HepG2 (cell line): ENCODE measurements around the gene POM121. TPM values are rescaled to one million over a fixed set of nuclear protein-coding genes. Genes with fewer than 3 reads are reported as not detected.
A peak's percentile ranks its signal among the peaks of the same experiment; 100 is the strongest.
"Not testable (repeated sequence)": the region's sequence is repeated elsewhere in the genome, so short reads cannot be mapped to it uniquely, and the experiment has no call there.

Source experiments
- ATAC-seq: fragments of 200-7000 bp; cut with Tn5 transposase; 3 replicates; pipeline ENCODE4 v1.9.1; 2020; ENCODE audit warnings: mild to moderate bottlenecking, moderate library complexity
- BruUV-seq: library from RNA; stranded (reverse); fragments of 400-500 nt; replicated peaks from 2 replicates; lab custom pipeline; 2021; lab: Mats Ljungman, UMichigan
- CTCF ChIA-PET: fragments of 300-600 bp; formaldehyde crosslinking; extraction: SDS; loops from one replicate; lab custom pipeline; 2021; ENCODE audit warnings: low total read pairs, inconsistent platforms, low intra/inter-chr PET ratio; lab: Yijun Ruan, JAX
- POLR2A ChIA-PET: fragments of 350-600 bp; sonication (Branson Sonifier 250); formaldehyde crosslinking; loops from one replicate; lab custom pipeline; 2020; ENCODE audit warnings: antibody characterized with exemption, inconsistent platforms; lab: Yijun Ruan, JAX
- DNase-seq: peaks from one replicate; pipeline ENCODE4 v3.0.0-alpha.2; 2015; ENCODE audit warnings: low spot score
- FAIRE-seq: peaks from 3 replicates; lab custom pipeline; 2011; peaks lifted over from hg19 to GRCh38; lab: Jason Lieb, UNC
- H2AFZ ChIP-seq: one replicate; pipeline ENCODE4 v1.6.1; 2011; ENCODE audit warnings: low read length, inconsistent platforms
- H3K27ac ChIP-seq: fragments of 300-600 bp; 3 replicates; pipeline ENCODE4 v1.8.0; 2011; ENCODE audit warnings: mixed run types, mild to moderate bottlenecking, mixed read lengths, low read length, inconsistent platforms; ENCODE audit not compliant: insufficient read depth; ENCODE audit errors: extremely low read length
- H3K27me3 ChIP-seq, 2 experiments: fragments of 200-600 bp in 1 of 2; 2 replicates in 1 of 2; 3 replicates in 1 of 2; pipeline versions ENCODE4 v1.6.0 to v1.8.0; 2011; ENCODE audit warnings: low read length in 2 of 2, mild to moderate bottlenecking in 2 of 2, moderate library complexity in 2 of 2, inconsistent platforms in 1 of 2; ENCODE audit not compliant: insufficient read depth in 2 of 2, control insufficient read depth in 1 of 2
- H3K36me3 ChIP-seq, 2 experiments: fragments of 200-600 bp in 1 of 2; replicated peaks in 1 of 2; 2 replicates in 1 of 2; 3 replicates in 1 of 2; pipeline versions ENCODE4 v1.5.1 to v1.8.0; 2011; ENCODE audit warnings: low read length in 2 of 2, inconsistent platforms in 1 of 2; ENCODE audit not compliant: insufficient read depth in 2 of 2, control insufficient read depth in 1 of 2
- H3K4me1 ChIP-seq: 2 replicates; pipeline ENCODE4 v1.5.1; 2012; ENCODE audit warnings: low read length, inconsistent platforms; ENCODE audit not compliant: insufficient read depth
- H3K4me2 ChIP-seq: 2 replicates; pipeline ENCODE4 v1.6.0; 2011; ENCODE audit warnings: low read depth, low read length, inconsistent platforms
- H3K4me3 ChIP-seq, 3 experiments: fragments of 200-600 bp in 1 of 3; sonication (generic), shearing (Covaris generic) in 1 of 3; replicated peaks in 1 of 3; 2 replicates each; pipeline ENCODE4 v1.5.1; 2011 to 2016; ENCODE audit warnings: low read length in 3 of 3, inconsistent platforms in 2 of 3, low read depth in 2 of 3, mild to moderate bottlenecking in 2 of 3, control low read depth in 1 of 3, mixed read lengths in 1 of 3; ENCODE audit not compliant: insufficient read depth in 1 of 3
- H3K79me2 ChIP-seq: one replicate; pipeline ENCODE4 v1.6.1; 2011; ENCODE audit warnings: low read length, inconsistent platforms; ENCODE audit not compliant: insufficient read depth
- H3K9ac ChIP-seq: 2 replicates; pipeline ENCODE4 v1.6.0; 2011; ENCODE audit warnings: mild to moderate bottlenecking, low read depth, low read length, inconsistent platforms; ENCODE audit not compliant: insufficient read depth
- H3K9me3 ChIP-seq: 2 replicates; pipeline ENCODE4 v1.5.1; 2012; ENCODE audit warnings: mild to moderate bottlenecking, low read length
- H4K20me1 ChIP-seq: 2 replicates; pipeline ENCODE4 v1.6.0; 2011; ENCODE audit warnings: inconsistent platforms, mild to moderate bottlenecking, low read length, moderate library complexity; ENCODE audit not compliant: insufficient read depth
- BRD4 ChIP-seq: sonication (generic); formaldehyde crosslinking; IDR thresholded peaks from 2 replicates; pipeline ENCODE4 v1.4.0; 2020; ENCODE audit warnings: missing genetic modification reagents
- DR1 ChIP-seq: sonication (generic); formaldehyde crosslinking; IDR thresholded peaks from 2 replicates; pipeline ENCODE4 v1.8.0; 2021; ENCODE audit warnings: mild to moderate bottlenecking, missing genetic modification reagents, inconsistent platforms
- HDAC1 ChIP-seq: sonication (generic); formaldehyde crosslinking; IDR thresholded peaks from 2 replicates; pipeline ENCODE4 v1.5.1; 2020; ENCODE audit warnings: mild to moderate bottlenecking, missing genetic modification reagents
- HOXA3 ChIP-seq: sonication (generic); formaldehyde crosslinking; IDR thresholded peaks from 2 replicates; pipeline ENCODE4 v1.5.0; 2020; ENCODE audit warnings: missing genetic modification reagents
- KAT8 ChIP-seq: IDR thresholded peaks from 2 replicates; pipeline ENCODE4 v1.6.1; 2016; ENCODE audit warnings: missing genetic modification reagents, missing compliant biosample characterization
- NCOA1 ChIP-seq: sonication (generic); formaldehyde crosslinking; IDR thresholded peaks from 2 replicates; pipeline ENCODE4 v1.9.0; 2021; ENCODE audit warnings: missing genetic modification reagents
- PHF21A ChIP-seq: sonication (generic); formaldehyde crosslinking; IDR thresholded peaks from 2 replicates; pipeline ENCODE4 v1.5.0; 2020; ENCODE audit warnings: mild to moderate bottlenecking, missing genetic modification reagents
- PHF8 ChIP-seq: sonication (generic); formaldehyde crosslinking; IDR thresholded peaks from 2 replicates; pipeline ENCODE4 v1.5.0; 2020; ENCODE audit warnings: missing genetic modification reagents
- RFXAP ChIP-seq: sonication (generic); formaldehyde crosslinking; IDR thresholded peaks from 2 replicates; pipeline ENCODE4 v1.4.0; 2020; ENCODE audit warnings: missing genetic modification reagents, borderline replicate concordance
- RXRB ChIP-seq: IDR thresholded peaks from 2 replicates; pipeline ENCODE4 v1.6.1; 2016; ENCODE audit warnings: borderline replicate concordance, missing genetic modification reagents, missing compliant biosample characterization
- SAP130 ChIP-seq: IDR thresholded peaks from 2 replicates; pipeline ENCODE4 v1.6.1; 2016; ENCODE audit warnings: low read depth
- YEATS2 ChIP-seq: sonication (generic); formaldehyde crosslinking; IDR thresholded peaks from 2 replicates; pipeline ENCODE4 v1.4.0; 2020; ENCODE audit warnings: missing genetic modification reagents, borderline replicate concordance
- ZFP82 ChIP-seq: sonication (generic); formaldehyde crosslinking; IDR thresholded peaks from 2 replicates; pipeline ENCODE4 v1.5.1; 2020; ENCODE audit warnings: mild to moderate bottlenecking, missing genetic modification reagents, borderline replicate concordance
- ZNF225 ChIP-seq: sonication (generic); formaldehyde crosslinking; IDR thresholded peaks from 2 replicates; pipeline ENCODE4 v1.4.0; 2020; ENCODE audit warnings: mild to moderate bottlenecking, missing genetic modification reagents
- ZNF263 ChIP-seq: sonication (generic); formaldehyde crosslinking; IDR thresholded peaks from 2 replicates; pipeline ENCODE4 v1.4.0; 2020; ENCODE audit warnings: missing genetic modification reagents
- ZNF607 ChIP-seq: sonication (generic); formaldehyde crosslinking; IDR thresholded peaks from 2 replicates; pipeline ENCODE4 v1.5.1; 2020; ENCODE audit warnings: missing genetic modification reagents, mild to moderate bottlenecking, borderline replicate concordance
- ZNF724P ChIP-seq: sonication (generic); formaldehyde crosslinking; IDR thresholded peaks from 2 replicates; pipeline ENCODE4 v1.8.0; 2022; ENCODE audit warnings: missing genetic modification reagents, borderline replicate concordance
- WGBS: methylation state at CpG from one replicate; pipeline ENCODE4 v1.1.6; 2017; ENCODE audit warnings: low lambda C conversion rate; 5-methylcytosine and 5-hydroxymethylcytosine counted together
- in situ Hi-C: cut with HindIII; loops from 2 replicates; pipeline ENCODE4 v1.10.0; 2017; ENCODE audit warnings: low pct_unique_long_range_greater_than_20kb; ENCODE audit not compliant: extremely low pct_ligation_motif_present
- intact Hi-C: fragments of 100-400 bp; cut with micrococcal nuclease; formaldehyde crosslinking; loops from one replicate; pipeline ENCODE4 v1.10.0; 2022; ENCODE audit not compliant: unreplicated experiment
- polyA plus RNA-seq, 8 experiments: library from polyadenylated mRNA; depleted of rRNA in 3 of 8; stranded (reverse) in 7 of 8; unstranded in 1 of 8; fragments of >200 nt; fragmentation: Illumina TruSeq in 4 of 8; extraction: Trizol in 4 of 8; gene quantifications; 2 replicates each; pipeline versions ENCODE4 v1.2.1 to v1.2.3, GENCODE V29; 2011 to 2016; ENCODE audit warnings: low read depth in 4 of 8, missing spikeins in 1 of 8, mixed read lengths in 1 of 8; ENCODE audit not compliant: insufficient read depth in 1 of 8
- total RNA-seq, 5 experiments: library from RNA; depleted of rRNA; stranded (reverse); fragments of >200 nt; fragmentation: Illumina TruSeq; extraction: Trizol; gene quantifications; 2 replicates each; pipeline ENCODE4 v1.2.3, GENCODE V29; 2016; ENCODE audit warnings: low read depth in 1 of 5
- TF ChIP-seq, protein P1 (sequence below): sonication (generic); formaldehyde crosslinking; IDR thresholded peaks from 2 replicates; pipeline ENCODE4 v1.4.0; 2020; ENCODE audit warnings: missing genetic modification reagents
- TF ChIP-seq, protein P2 (sequence below): IDR thresholded peaks from 2 replicates; pipeline ENCODE4 v1.6.1; 2012; ENCODE audit warnings: inconsistent platforms

The POM121 gene
- total and polyA plus RNA-seq, 2 of the 13 experiments (the other 11 are each of a cell fraction or from before 2014, with no cell fraction given) = 8.4 to 10.3 TPM

- FAIRE-seq, H3K36me3 ChIP-seq, H3K9me3 ChIP-seq, in situ Hi-C loops, intact Hi-C loops, CTCF ChIA-PET, H3K27me3 ChIP-seq, H4K20me1 ChIP-seq: not testable (repeated sequence)
- Histone ChIP-seq H3K4me3 (peak overlapping the region; percentile 60 to 81 (median 65); a peak in 5 of 6 replicates), H3K9ac (peak overlapping the region; percentile 85), H3K27ac (peak overlapping the region; percentile 89), H2AFZ (peak overlapping the region; percentile 86), H3K79me2 (peaks cover 19% of the 10 kb centered on the region), H3K4me2 (peak overlapping the region; percentile 69), H3K4me1 (peaks cover 20% of the 10 kb centered on the region)
- ATAC-seq (peak; percentile 99), DNase-seq (peak; percentile 79)
- WGBS = 3% methylated on average over 7 of the region's 59 CpGs
- POLR2A ChIA-PET = interaction anchor here (0.8 to 2.0 kb wide), 2 partner anchors 50 to 51 kb away, joined by 3 to 13 read pairs; partner anchors contain the start of gene TYW1B
- TSS peak; percentile 85 for BruUV-seq
- TF ChIP-seq HOXA3 (peak; percentile 69), ZNF225 (CRISPR knock-in tag) (0 out of 2 replicates have a peak, but pooled peaks have one; percentile 46), YEATS2 (CRISPR knock-in tag) (peak; percentile 50; the same call in 1 of the 2 replicates), KAT8 (CRISPR knock-in tag) (peak; percentile 87), ZNF263 (CRISPR knock-in tag) (0 out of 2 replicates have a peak, but pooled peaks have one; percentile 28), NCOA1 (CRISPR knock-in tag) (peak; percentile 41; the same call in 1 of the 2 replicates), BRD4 (CRISPR knock-in tag) (peak; percentile 54; the same call in 1 of the 2 replicates), SAP130 (CRISPR knock-in tag) (peak; percentile 72), PHF8 (CRISPR knock-in tag) (peak; percentile 88), RXRB (peak; percentile 56; the same call in 1 of the 2 replicates), ZNF607 (CRISPR knock-in tag) (peak; percentile 70), ZNF724P (CRISPR knock-in tag) (peak; percentile 19; the same call in 1 of the 2 replicates), HDAC1 (CRISPR knock-in tag) (peak; percentile 35; the same call in 1 of the 2 replicates), PHF21A (CRISPR knock-in tag) (peak; percentile 83), ZFP82 (CRISPR knock-in tag) (0 out of 2 replicates have a peak, but pooled peaks have one; percentile 39), DR1 (CRISPR knock-in tag) (peak; percentile 65; the same call in 1 of the 2 replicates), RFXAP (0 out of 2 replicates have a peak, but pooled peaks have one; percentile 11)
- TF ChIP-seq, protein P1, sequence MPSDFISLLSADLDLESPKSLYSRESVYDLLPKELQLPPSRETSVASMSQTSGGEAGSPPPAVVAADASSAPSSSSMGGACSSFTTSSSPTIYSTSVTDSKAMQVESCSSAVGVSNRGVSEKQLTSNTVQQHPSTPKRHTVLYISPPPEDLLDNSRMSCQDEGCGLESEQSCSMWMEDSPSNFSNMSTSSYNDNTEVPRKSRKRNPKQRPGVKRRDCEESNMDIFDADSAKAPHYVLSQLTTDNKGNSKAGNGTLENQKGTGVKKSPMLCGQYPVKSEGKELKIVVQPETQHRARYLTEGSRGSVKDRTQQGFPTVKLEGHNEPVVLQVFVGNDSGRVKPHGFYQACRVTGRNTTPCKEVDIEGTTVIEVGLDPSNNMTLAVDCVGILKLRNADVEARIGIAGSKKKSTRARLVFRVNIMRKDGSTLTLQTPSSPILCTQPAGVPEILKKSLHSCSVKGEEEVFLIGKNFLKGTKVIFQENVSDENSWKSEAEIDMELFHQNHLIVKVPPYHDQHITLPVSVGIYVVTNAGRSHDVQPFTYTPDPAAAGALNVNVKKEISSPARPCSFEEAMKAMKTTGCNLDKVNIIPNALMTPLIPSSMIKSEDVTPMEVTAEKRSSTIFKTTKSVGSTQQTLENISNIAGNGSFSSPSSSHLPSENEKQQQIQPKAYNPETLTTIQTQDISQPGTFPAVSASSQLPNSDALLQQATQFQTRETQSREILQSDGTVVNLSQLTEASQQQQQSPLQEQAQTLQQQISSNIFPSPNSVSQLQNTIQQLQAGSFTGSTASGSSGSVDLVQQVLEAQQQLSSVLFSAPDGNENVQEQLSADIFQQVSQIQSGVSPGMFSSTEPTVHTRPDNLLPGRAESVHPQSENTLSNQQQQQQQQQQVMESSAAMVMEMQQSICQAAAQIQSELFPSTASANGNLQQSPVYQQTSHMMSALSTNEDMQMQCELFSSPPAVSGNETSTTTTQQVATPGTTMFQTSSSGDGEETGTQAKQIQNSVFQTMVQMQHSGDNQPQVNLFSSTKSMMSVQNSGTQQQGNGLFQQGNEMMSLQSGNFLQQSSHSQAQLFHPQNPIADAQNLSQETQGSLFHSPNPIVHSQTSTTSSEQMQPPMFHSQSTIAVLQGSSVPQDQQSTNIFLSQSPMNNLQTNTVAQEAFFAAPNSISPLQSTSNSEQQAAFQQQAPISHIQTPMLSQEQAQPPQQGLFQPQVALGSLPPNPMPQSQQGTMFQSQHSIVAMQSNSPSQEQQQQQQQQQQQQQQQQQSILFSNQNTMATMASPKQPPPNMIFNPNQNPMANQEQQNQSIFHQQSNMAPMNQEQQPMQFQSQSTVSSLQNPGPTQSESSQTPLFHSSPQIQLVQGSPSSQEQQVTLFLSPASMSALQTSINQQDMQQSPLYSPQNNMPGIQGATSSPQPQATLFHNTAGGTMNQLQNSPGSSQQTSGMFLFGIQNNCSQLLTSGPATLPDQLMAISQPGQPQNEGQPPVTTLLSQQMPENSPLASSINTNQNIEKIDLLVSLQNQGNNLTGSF (CRISPR knock-in tag) = 0 out of 2 replicates have a peak, but pooled peaks have one; percentile 18
- TF ChIP-seq, protein P2, sequence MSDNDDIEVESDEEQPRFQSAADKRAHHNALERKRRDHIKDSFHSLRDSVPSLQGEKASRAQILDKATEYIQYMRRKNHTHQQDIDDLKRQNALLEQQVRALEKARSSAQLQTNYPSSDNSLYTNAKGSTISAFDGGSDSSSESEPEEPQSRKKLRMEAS = peak; percentile 66
Observed at GRCh38 chr7:72879079-72879736, 45.7 kb upstream of the POM121 start.
